ENCODE data around the gene ADRB2.

DNA sequence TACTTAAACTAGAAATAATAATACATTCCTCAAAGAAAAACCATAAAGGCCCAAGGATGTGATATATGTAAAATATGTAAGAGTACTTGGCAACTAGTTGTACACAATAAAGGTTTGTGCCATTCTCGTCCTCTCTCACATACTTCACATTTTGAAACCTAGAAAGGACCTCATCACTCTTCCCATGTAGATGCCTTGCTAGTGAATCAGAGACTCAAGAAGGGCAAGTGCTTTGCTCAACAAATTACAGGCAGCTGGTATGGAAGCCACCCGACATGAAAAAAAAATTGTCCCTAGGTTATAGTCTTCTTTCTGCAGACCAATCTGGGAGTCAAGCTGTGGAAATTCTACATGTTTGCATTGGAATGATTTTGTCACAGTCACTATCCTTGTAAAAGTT lies 31.7 kb downstream of the ADRB2 start:
- TF ChIP-seq, protein P1, sequence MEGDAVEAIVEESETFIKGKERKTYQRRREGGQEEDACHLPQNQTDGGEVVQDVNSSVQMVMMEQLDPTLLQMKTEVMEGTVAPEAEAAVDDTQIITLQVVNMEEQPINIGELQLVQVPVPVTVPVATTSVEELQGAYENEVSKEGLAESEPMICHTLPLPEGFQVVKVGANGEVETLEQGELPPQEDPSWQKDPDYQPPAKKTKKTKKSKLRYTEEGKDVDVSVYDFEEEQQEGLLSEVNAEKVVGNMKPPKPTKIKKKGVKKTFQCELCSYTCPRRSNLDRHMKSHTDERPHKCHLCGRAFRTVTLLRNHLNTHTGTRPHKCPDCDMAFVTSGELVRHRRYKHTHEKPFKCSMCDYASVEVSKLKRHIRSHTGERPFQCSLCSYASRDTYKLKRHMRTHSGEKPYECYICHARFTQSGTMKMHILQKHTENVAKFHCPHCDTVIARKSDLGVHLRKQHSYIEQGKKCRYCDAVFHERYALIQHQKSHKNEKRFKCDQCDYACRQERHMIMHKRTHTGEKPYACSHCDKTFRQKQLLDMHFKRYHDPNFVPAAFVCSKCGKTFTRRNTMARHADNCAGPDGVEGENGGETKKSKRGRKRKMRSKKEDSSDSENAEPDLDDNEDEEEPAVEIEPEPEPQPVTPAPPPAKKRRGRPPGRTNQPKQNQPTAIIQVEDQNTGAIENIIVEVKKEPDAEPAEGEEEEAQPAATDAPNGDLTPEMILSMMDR (IDR thresholded peaks at IDR 0.05) = no peak
- no peak for TF ChIP-seq POLR2A (IDR thresholded peaks at IDR 0.05)
